ENCODE data around the gene SPHKAP. TPM values are rescaled to one million over a fixed set of nuclear protein-coding genes. Genes with fewer than 3 reads are reported as not detected.

SPHKAP gene
- total and polyA plus RNA-seq, 2 donors (not counting 3 experiments of a cell fraction or from before 2014, with no cell fraction given) = not detected

DNA sequence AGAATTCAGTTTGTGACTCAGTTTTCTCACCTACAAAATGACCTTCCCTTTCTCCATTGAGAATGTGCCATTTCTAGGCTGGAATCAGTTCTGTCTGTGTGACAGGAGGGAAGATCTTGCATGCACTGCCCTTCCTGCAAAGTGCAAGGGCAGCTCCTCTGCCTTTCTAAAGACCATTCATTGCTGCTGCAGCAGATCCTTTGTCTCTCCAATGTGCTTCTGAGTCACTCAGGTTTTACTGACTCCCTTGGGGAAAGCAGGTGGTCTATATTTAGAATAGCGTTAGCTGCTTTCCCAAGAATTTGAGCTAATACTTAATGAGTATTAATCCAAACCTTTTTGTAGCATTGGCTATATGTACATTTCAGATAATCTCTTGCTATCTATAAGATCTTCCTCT is 247.6 kb downstream of the SPHKAP start:
- BruUV-seq (replicated peaks) = no TSS peak
- H3K4me2 ChIP-seq (ENCODE audit: insufficient read depth, low read length) = no peak overlapping the region
- dilution Hi-C loops (cut with MboI; ENCODE audit: extremely low pct_ligation_motif_present, low sequenced_read_pairs) = no loop called here
- H4K20me1 ChIP-seq (replicated peaks; ENCODE audit: control insufficient read depth, extremely low read depth, insufficient read depth, low read length) = no peaks in the 10 kb centered on the region
- FAIRE-seq = no peak
- CTCF ChIA-PET = interaction anchor here (1.9 kb wide), 1 partner anchor 43 kb away, joined by 7 read pairs; no protein-coding TSS in a partner anchor
- no peak overlapping the region for H3K4me3 ChIP-seq (replicated peaks in 1 of 3; ENCODE audit: insufficient read depth in 1 of 3, low read depth in 1 of 3, low read length in 3 of 3)
- H3K4me1 ChIP-seq (ENCODE audit: control insufficient read depth, extremely low read depth, insufficient read depth, low read length) = no peaks in the 10 kb centered on the region
- TF ChIP-seq FOS (IDR thresholded peaks at IDR 0.05; ENCODE audit: borderline replicate concordance, insufficient read depth, low read length) (no peak), POLR2A (IDR thresholded peaks at IDR 0.05; ENCODE audit: low read depth, low read length) (no peak), POLR2AphosphoS5 (IDR thresholded peaks at IDR 0.05; ENCODE audit: insufficient read depth, low read depth, low read length) (no peak), EZH2 (IDR thresholded peaks at IDR 0.05; ENCODE audit: borderline replicate concordance, low read depth, low read length, severe bottlenecking) (no peak), GATA2 (IDR thresholded peaks at IDR 0.05; ENCODE audit: insufficient read depth, insufficient read length, low read depth, low read length) (no peak), MYC (IDR thresholded peaks at IDR 0.05; ENCODE audit: low read depth, low read length) (no peak), JUN (IDR thresholded peaks at IDR 0.05; ENCODE audit: borderline replicate concordance, insufficient read depth, insufficient read length, low read depth) (no peak)
- TF ChIP-seq, protein P1, sequence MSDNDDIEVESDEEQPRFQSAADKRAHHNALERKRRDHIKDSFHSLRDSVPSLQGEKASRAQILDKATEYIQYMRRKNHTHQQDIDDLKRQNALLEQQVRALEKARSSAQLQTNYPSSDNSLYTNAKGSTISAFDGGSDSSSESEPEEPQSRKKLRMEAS (IDR thresholded peaks at IDR 0.05; ENCODE audit: insufficient read depth, insufficient read length) = no peak
- TF ChIP-seq, protein P2, sequence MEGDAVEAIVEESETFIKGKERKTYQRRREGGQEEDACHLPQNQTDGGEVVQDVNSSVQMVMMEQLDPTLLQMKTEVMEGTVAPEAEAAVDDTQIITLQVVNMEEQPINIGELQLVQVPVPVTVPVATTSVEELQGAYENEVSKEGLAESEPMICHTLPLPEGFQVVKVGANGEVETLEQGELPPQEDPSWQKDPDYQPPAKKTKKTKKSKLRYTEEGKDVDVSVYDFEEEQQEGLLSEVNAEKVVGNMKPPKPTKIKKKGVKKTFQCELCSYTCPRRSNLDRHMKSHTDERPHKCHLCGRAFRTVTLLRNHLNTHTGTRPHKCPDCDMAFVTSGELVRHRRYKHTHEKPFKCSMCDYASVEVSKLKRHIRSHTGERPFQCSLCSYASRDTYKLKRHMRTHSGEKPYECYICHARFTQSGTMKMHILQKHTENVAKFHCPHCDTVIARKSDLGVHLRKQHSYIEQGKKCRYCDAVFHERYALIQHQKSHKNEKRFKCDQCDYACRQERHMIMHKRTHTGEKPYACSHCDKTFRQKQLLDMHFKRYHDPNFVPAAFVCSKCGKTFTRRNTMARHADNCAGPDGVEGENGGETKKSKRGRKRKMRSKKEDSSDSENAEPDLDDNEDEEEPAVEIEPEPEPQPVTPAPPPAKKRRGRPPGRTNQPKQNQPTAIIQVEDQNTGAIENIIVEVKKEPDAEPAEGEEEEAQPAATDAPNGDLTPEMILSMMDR (IDR thresholded peaks at IDR 0.05; ENCODE audit: extremely low read depth in 1 of 2, insufficient read depth in 1 of 2, low read depth in 1 of 2, low read length in 2 of 2) = no peak
- H3K27ac ChIP-seq (ENCODE audit: insufficient read depth, low read depth, low read length) = no peak overlapping the region
- H3K27me3 ChIP-seq (ENCODE audit: control insufficient read depth in 2 of 2, insufficient read depth in 2 of 2, low read length in 2 of 2) = no peaks in the 10 kb centered on the region
- H3K9me3 ChIP-seq (replicated peaks; ENCODE audit: control insufficient read depth, insufficient read depth, low read length) = no peaks in the 10 kb centered on the region
- H3K9me1 ChIP-seq (replicated peaks; ENCODE audit: control insufficient read depth, extremely low read depth, insufficient read depth, low read length) = no peaks in the 10 kb centered on the region
- no peak overlapping the region for H3K9ac ChIP-seq (replicated peaks; ENCODE audit: extremely low read depth, insufficient read depth, low read length)
- intact Hi-C loops (cut with micrococcal nuclease) = loop anchor here (10.0 kb wide), 1 partner anchor 1501 kb away; no protein-coding TSS in a partner anchor
- no peak overlapping the region for H2AFZ ChIP-seq (ENCODE audit: low read depth, low read length)
- no peak for DNase-seq (ENCODE audit: low read depth, low spot score)
- POLR2A ChIA-PET = no interaction called here
- no peaks in the 10 kb centered on the region for H3K79me2 ChIP-seq (ENCODE audit: control insufficient read depth, insufficient read depth, low read length)
- no peaks in the 10 kb centered on the region for H3K36me3 ChIP-seq (ENCODE audit: control insufficient read depth in 2 of 2, extremely low read depth in 1 of 2, insufficient read depth in 2 of 2, low read length in 2 of 2)

Measured in endothelial cell of umbilical vein (primary cell).